Measurements from ENCODE around the gene ODC1.
A peak's percentile ranks its signal among the peaks of the same experiment; 100 is the strongest.
"Not testable (repeated sequence)": the region's sequence is repeated elsewhere in the genome, so short reads cannot be mapped to it uniquely, and the experiment has no call there.

The ODC1 gene

DNA sequence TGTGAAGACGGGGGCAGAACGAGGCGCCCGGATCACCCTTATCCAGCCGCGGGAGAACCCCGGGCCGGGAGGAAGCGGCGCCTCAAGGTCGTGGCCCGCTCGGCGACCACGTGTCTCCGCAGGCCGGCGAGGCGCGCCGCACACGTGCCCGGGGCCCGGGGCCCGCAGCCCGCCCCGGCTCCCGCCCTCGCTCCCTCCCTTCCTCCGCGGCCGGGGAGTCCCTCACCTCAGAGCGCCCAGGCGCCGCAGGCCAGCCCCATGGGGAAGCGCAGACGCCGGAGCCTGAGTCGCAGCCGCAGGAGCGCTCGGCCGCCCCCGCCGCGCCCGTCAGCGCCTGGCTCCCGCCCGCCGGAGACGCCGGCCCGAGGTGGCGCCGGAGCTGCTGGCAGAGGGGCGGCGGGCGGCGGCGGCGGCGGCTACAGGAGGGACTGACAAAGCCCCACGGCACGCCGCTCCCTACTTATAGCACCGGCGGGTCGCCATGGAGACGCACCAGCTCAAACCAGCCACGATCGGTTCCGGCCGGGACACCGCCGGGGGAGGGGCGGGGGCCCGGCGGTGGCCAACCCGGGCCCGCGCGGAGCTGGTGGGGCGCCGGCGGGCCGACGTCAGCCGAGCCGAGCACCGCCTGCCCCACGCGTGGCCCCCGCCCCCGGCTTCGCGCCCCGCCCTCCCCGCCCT lies at the start of gene ODC1:
Gene ODC1, minus strand, starts transcription at position 433 of the 681 bp plus-strand sequence. CDS start 3,295 bp downstream, outside the sequence.
- peak; percentile 98 for DNase-seq

- DNase-seq = peak; percentile 74
These were observed 49.7 kb upstream of the ODC1 start for GRCh38 chr2:10497797-10498251.

- DNase-seq = no peak
These were observed 47.8 kb upstream of the ODC1 start for GRCh38 chr2:10495988-10496313.

- DNase-seq = no peak
These were observed 47.3 kb upstream of the ODC1 start for GRCh38 chr2:10495311-10495987.

- DNase-seq = no peak
These were observed 46.4 kb upstream of the ODC1 start for GRCh38 chr2:10494351-10495066.

- DNase-seq = peak; percentile 91
These were observed 45.6 kb upstream of the ODC1 start for GRCh38 chr2:10493634-10494281.

DNA sequence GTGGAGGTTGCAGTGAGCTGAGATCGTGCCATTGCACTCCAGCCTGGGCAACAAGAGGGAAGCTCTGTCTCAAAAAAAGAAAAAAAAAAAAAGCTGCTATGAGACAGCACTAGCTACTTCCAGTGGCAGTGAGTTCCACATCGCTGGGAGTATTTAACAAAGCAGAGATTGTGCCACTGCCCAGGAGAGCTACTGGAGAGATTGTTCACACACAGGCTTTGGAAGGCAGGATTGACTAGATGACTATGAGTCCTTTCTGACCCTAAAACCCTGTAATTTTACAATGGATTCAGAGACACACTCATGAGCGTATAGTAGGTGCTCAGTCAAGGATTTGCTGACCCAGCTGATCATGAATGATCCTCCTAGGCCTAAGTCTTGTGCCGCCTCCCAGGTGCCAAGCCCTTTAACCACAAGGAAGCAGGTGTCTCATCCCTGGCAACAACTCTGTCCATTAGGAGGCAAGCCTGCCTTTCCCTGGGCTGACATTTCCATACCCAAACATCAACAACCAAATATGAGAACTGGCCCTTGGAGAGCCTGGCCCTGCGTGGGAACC lies 45.0 kb upstream of the ODC1 start:
- DNase-seq = no peak

DNA sequence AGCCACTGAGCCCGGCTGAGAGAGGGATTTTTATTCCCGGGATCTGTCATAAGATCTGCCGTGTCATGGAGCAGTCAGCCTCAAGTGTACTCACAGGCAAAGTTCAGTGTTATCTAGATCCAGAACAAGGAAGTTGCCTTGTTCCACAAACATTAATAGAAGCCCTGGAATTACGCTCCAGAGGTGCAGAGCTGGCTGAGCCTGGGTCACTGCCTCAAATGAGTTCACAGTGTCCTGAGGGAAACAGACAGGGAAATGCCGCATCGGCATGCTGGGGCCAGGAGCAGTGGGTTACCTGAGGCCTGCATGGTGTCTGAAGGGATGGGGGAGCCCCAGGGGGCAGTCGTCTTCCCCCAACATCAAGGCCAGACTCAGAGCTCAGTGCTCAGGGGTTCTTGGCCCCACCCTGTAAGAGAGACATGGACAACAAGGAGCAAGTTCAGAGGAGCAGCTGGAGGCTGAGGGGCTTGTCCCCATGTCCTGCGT lies 42.7 kb upstream of the ODC1 start:
- no peak for DNase-seq

- DNase-seq = no peak
These were observed 41.9 kb upstream of the ODC1 start for GRCh38 chr2:10489842-10490555.

DNA sequence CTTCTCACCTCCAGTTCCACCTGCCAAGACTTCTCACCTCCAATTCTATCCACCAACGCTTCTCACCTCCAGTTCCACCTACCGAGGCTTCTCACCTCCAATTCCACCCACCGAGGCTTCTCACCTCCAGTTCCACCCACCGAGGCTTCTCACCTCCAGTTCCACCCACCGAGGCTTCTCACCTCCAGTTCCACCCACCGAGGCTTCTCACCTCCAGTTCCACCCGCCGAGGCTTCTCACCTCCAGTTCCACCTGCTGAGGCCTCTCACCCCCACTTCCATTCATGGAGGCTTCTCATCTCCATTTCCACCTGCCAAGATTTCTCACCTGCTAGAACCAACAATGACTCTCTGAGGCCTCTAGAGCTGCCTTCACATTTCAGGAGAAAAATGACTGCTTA lies 40.0 kb upstream of the ODC1 start:
- DNase-seq = not testable (repeated sequence)

DNA sequence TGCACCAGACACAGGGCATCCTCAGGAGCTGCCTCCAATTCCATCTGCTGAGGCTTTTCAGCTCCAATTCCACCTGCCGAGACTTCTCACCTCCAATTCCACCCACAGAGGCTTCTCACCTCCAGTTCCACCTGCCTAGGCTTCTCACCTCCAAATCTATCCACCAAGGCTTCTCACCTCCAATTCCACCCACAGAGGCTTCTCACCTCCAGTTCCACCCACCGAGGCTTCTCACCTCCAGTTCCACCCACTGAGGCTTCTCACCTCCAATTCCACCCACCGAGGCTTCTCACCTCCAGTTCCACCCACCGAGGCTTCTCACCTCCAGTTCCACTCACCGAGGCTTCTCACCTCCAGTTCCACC lies 39.6 kb upstream of the ODC1 start:
- not testable (repeated sequence) for DNase-seq

GRCh38 chr2:10487081-10487740 lies 39.1 kb upstream of the ODC1 start:
- no peak for DNase-seq

GRCh38 chr2:10486601-10487079 lies 38.5 kb upstream of the ODC1 start:
- no peak for DNase-seq

DNA sequence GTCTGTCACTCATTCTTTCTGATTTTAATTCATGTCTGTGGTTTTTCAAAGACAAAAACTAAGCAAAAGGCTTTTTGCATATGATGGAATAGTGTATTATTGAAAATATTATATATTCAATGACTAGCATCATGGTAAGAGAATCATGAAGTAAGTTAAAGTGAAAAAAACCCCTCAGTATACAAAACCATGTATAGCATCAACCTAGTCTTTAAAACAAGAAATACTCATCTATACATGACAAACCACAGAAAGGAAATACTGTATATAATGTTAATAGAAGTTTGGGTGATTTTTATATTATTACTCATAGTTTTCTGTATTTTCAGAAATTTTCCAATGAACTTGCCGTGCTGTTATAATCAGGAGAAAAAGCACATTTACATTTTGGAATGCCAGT lies 38.0 kb upstream of the ODC1 start:
- no peak for DNase-seq

GRCh38 chr2:10482913-10483312 lies 34.8 kb upstream of the ODC1 start:
- DNase-seq = no peak

- no peak for DNase-seq
These were observed 34.3 kb upstream of the ODC1 start for GRCh38 chr2:10482460-10482859.

DNA sequence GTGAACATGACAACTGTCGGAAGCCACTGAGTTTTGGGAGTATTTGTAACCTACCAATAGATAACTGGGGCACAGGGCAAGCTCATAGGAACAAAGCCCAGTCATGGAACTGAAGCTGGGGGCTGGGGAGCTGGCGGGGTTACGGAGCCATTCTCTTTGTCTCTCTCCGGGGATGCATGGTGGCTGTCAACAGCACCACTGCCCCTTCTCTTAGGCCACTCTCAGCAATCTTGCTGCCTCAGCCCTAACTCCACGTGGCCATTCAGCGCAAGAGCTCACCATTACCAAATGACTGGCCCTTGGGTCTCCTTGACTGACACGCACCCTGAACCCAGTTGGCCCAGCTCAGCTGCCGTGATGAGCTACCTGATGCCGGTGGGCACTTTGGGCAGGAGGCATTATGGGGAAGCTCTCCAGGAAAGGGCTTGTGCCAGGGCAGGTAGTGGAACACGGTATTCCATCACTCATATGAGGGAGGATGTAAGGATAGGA lies 33.6 kb upstream of the ODC1 start:
- no peak for DNase-seq

- no peak for DNase-seq
These were observed 33.0 kb upstream of the ODC1 start for GRCh38 chr2:10481055-10481665.

DNA sequence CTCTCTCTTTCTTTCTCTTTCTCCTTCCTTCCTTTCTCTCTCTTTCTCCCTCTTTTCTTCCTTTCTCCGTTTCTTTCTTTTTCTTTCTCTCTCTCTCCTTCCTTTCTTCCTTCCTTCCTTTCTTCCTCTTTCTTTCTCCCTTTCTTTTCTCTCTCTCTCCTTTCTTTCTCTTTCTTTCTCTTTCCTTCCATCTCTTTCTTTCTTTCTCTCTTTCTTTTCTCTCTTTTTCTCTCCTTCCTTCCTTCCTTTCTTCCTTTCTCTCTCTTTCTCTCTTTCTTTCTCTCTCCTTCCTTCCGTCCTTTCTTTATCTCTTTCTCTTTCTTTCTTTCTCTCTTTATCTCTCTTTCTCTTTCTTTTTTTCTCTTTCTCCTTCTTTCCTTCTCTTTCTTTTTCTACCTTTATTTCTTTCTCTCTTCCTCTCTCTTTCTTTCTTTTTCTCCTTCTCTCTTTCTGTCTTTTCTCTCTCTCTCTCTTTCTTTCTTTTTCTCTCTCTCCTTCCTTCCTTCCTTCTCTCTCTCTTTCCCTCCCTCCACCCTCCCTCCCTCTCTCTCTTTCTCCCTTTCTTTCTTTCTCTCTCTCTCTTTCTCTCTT lies 32.3 kb upstream of the ODC1 start:
- DNase-seq = no peak

- no peak for DNase-seq
These were observed 30.8 kb upstream of the ODC1 start for GRCh38 chr2:10478916-10479315.

DNA sequence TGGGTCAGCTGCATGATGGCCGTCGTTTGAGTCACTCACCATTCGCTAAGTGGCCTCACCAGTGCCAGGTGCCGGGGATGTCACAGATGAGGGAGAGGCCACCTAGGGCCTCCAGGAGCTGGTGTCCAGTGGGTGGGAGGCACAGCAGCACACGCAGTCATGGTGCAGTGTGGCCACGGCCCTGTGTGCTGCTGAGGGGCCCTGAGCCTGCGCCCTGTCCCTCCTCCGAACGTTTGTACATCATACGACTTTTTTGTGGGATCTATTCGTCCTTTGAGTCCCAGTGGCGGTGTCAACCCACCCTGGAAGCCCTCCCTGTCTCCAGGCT lies 30.1 kb upstream of the ODC1 start:
- no peak for DNase-seq

All from CD4-positive, alpha-beta T cell treated with Interleukin-4 for 4 hours (primary cell).